COLO829 (cell line): ENCODE measurements around the gene GDPD2.
"Not testable (repeated sequence)": the region's sequence is repeated elsewhere in the genome, so short reads cannot be mapped to it uniquely, and the experiment has no call there.

Experiments used
- DNase-seq: peaks from one replicate; pipeline ENCODE4 v3.0.0; 2012; ENCODE audit warnings: low spot score

Gene GDPD2

GRCh38 chrX:70422851-70423341 lies at the start of gene GDPD2:
Gene GDPD2, plus strand, starts transcription at chrX:70423314. Its CDS starts 1,671 bp downstream, at chrX:70424985.
- DNase-seq: no peak

- DNase-seq: no peak
Observed at GRCh38 chrX:70386235-70386634, 36.9 kb upstream of the GDPD2 start.

GRCh38 chrX:70398899-70399298 lies 24.2 kb upstream of the GDPD2 start:
- DNase-seq: no peak

- not testable (repeated sequence) for DNase-seq
Observed at GRCh38 chrX:70400181-70400580, 22.9 kb upstream of the GDPD2 start.

GRCh38 chrX:70402721-70403120 lies 20.4 kb upstream of the GDPD2 start:
- DNase-seq: no peak

GRCh38 chrX:70405003-70405402 lies 18.1 kb upstream of the GDPD2 start:
- no peak for DNase-seq

- no peak for DNase-seq
Observed at GRCh38 chrX:70410921-70411320, 12.2 kb upstream of the GDPD2 start.

- DNase-seq: no peak
Observed at GRCh38 chrX:70411475-70411874, 11.6 kb upstream of the GDPD2 start.

- no peak for DNase-seq
Observed at GRCh38 chrX:70421618-70422017, 1.5 kb upstream of the GDPD2 start.

- DNase-seq: no peak
Observed at GRCh38 chrX:70423936-70424675, 992 bp downstream of the GDPD2 start.

GRCh38 chrX:70424801-70425200 lies 1.7 kb downstream of the GDPD2 start:
- DNase-seq: no peak

GRCh38 chrX:70426286-70427278 lies 3.5 kb downstream of the GDPD2 start:
- no peak for DNase-seq

GRCh38 chrX:70427365-70427764 lies 4.3 kb downstream of the GDPD2 start:
- DNase-seq: no peak

- DNase-seq: no peak
Observed at GRCh38 chrX:70429759-70430158, 6.6 kb downstream of the GDPD2 start.

GRCh38 chrX:70432936-70433847 lies 10.1 kb downstream of the GDPD2 start:
- DNase-seq: no peak

- no peak for DNase-seq
Observed at GRCh38 chrX:70433848-70434351, 10.8 kb downstream of the GDPD2 start.

GRCh38 chrX:70434352-70434866 lies 11.3 kb downstream of the GDPD2 start:
- DNase-seq: peak; percentile 95

GRCh38 chrX:70434914-70435586 lies 11.9 kb downstream of the GDPD2 start:
- DNase-seq: no peak

GRCh38 chrX:70436343-70436742 lies 13.2 kb downstream of the GDPD2 start:
- no peak for DNase-seq

- no peak for DNase-seq
Observed at GRCh38 chrX:70437011-70437410, 13.9 kb downstream of the GDPD2 start.
